ENCODE results near the gene SLC2A13.
"Not testable (repeated sequence)": the region's sequence is repeated elsewhere in the genome, so short reads cannot be mapped to it uniquely, and the experiment has no call there.

The SLC2A13 gene

DNA sequence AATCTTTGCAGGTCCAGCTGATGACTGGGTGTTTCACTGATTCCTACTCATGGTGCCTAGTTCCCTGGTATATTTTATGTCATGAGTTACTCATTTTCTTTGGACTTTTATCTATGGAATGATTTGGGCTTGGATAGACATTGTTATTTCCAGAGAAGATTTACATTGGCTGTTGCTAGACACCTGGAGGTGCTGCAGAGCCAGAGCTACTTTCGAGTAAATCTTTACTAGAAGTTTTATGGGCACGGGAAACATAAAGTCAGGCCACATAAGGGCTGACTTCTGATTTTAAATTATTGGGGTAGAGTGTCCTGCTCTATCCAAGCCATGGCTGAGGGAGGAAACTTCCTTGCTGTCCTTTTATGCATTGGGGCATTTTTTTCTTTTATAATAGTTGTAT is 310.4 kb downstream of the SLC2A13 start:
- Mint-ChIP-seq H3K27ac (ENCODE audit: low read depth) (no peak overlapping the region), H3K27me3 (no peaks in the 10 kb centered on the region), H3K36me3 (ENCODE audit: insufficient read depth) (no peaks in the 10 kb centered on the region), H3K4me3 (no peak overlapping the region), H3K4me1 (no peaks in the 10 kb centered on the region), H3K9me3 (no peaks in the 10 kb centered on the region)
- DNase-seq (ENCODE audit: low spot score in 2 of 2) = no peak
- ATAC-seq (replicated peaks; ENCODE audit: extremely low read depth, poor library complexity, severe bottlenecking) = no peak

DNA sequence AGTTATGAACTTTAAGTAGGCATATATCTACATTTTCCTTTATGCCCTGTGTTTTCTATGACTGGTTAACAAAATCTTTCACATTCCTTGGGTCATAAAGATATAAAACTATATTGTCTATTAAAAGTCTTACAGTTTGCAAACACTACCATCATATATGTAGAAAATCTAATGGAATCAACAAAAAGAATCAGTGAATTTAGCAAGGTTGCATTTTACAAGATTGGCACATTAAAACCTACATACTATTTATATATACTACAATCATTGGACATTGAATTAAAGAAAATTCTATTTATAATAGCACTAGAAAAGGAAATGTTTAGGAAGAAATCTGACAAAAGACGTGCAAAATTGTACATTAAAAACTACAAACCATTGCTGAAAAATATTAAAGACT is 312.9 kb downstream of the SLC2A13 start:
- H3K27me3 Mint-ChIP-seq = no peaks in the 10 kb centered on the region
- no peak overlapping the region for H3K4me3 Mint-ChIP-seq
- no peak overlapping the region for H3K27ac Mint-ChIP-seq (ENCODE audit: low read depth)
- no peaks in the 10 kb centered on the region for H3K4me1 Mint-ChIP-seq
- ATAC-seq (replicated peaks; ENCODE audit: extremely low read depth, poor library complexity, severe bottlenecking) = no peak
- H3K9me3 Mint-ChIP-seq = no peaks in the 10 kb centered on the region
- no peaks in the 10 kb centered on the region for H3K36me3 Mint-ChIP-seq (ENCODE audit: insufficient read depth)
- DNase-seq (ENCODE audit: low spot score in 2 of 2) = no peak

DNA sequence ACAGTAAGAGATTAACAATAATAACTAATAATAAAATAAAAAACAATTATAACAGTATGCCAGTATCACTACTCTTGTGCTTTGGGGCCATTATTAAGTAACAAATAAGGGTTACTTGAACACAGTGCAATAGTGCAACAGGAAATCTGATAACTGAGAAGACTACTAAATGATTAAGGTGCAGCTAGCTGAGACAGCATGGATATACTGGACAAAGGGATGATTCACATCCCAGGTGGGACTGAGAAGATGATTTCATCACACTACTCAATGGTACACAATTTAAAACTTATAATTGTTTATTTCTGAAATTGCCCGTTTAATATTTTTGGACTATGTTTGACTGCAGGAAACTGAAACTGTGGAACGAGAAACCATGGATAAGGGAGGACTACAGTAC is 317.6 kb downstream of the SLC2A13 start:
- Mint-ChIP-seq H3K4me3 (no peak overlapping the region), H3K27ac (ENCODE audit: low read depth) (no peak overlapping the region), H3K4me1 (no peaks in the 10 kb centered on the region), H3K27me3 (no peaks in the 10 kb centered on the region), H3K9me3 (no peaks in the 10 kb centered on the region), H3K36me3 (ENCODE audit: insufficient read depth) (no peaks in the 10 kb centered on the region)
- ATAC-seq (replicated peaks; ENCODE audit: extremely low read depth, poor library complexity, severe bottlenecking) (no peak), DNase-seq (ENCODE audit: low spot score in 2 of 2) (no peak)

DNA sequence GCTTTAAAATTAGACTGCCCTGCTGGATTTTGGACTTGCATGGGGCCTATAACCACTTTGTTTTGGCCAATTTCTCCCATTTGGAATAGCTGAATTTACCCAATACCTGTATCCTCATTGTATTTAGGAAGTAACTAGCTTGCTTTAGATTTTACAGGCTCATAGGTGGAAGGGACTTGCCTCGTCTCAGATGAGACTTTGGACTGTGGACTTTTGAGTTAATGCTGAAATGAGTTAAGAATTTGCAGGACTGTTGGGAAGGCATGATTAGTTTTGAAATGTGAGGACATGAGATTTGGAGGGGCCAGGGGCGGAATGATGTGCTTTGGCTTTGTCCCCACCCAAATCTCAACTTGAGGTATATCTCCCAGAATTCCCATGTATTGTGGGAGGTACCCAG is 320.1 kb downstream of the SLC2A13 start:
- DNase-seq (ENCODE audit: low spot score in 2 of 2); H3K27ac Mint-ChIP-seq (ENCODE audit: low read depth); H3K9me3 Mint-ChIP-seq; H3K4me1 Mint-ChIP-seq; ATAC-seq (replicated peaks; ENCODE audit: extremely low read depth, poor library complexity, severe bottlenecking); H3K27me3 Mint-ChIP-seq; H3K36me3 Mint-ChIP-seq (ENCODE audit: insufficient read depth); H3K4me3 Mint-ChIP-seq: not testable (repeated sequence)

DNA sequence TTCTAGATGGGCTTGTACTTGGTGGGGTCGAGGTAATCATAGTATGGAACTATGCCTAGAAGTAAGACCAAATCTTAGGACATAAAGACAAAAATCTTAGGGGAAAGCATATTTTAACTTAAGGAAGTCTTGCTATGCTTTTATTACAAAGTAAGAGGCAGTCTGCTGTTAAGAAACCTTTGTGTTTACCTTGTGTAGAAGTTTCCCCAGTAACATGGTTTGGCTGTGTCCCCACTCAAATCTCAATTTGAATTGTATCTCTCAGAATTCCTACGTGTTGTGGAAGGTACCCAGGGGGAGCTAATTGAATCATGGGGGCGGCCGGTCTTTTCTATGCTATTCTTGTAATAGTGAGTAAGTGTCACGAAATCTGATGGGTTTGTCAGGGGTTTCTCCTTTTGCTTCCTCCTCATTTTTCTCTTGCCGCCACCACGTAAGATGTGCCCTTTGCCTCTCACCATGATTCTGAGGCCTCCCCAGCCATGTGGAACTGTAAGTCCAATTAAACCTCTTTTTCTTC is 323.8 kb downstream of the SLC2A13 start:
- DNase-seq (ENCODE audit: low spot score in 2 of 2) (no peak), ATAC-seq (replicated peaks; ENCODE audit: extremely low read depth, poor library complexity, severe bottlenecking) (no peak)
- Mint-ChIP-seq H3K4me3 (no peak overlapping the region), H3K36me3 (ENCODE audit: insufficient read depth) (no peaks in the 10 kb centered on the region), H3K4me1 (no peaks in the 10 kb centered on the region), H3K9me3 (no peaks in the 10 kb centered on the region), H3K27ac (ENCODE audit: low read depth) (no peak overlapping the region), H3K27me3 (no peaks in the 10 kb centered on the region)

DNA sequence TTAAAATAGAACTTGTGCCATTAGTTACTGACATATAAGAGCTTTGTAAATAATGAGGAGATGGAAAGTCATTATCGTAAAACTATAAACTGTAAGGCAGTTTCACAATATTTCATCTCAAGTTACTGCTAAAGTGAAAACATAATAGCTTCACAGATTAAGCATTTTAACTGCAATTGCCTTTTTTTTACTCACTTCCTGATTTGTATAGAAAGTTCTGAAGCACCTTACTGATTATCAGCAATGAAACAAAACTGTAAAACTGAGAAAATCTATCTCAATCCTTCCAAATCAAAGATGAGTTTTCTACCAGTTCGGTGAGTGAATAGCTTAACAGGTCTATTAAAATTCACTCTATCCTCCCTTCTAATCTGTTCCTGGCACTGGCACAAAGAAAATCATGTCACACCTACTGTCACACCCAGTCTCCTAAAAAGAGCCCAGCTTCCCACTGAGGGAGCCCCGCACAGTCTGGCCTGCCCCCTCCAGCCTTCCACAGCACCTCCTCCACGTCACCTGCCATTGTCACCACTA is 324.9 kb downstream of the SLC2A13 start:
- no peak for ATAC-seq (replicated peaks; ENCODE audit: extremely low read depth, poor library complexity, severe bottlenecking)
- Mint-ChIP-seq H3K4me3 (no peak overlapping the region), H3K4me1 (no peaks in the 10 kb centered on the region), H3K36me3 (ENCODE audit: insufficient read depth) (no peaks in the 10 kb centered on the region), H3K27me3 (no peaks in the 10 kb centered on the region), H3K27ac (ENCODE audit: low read depth) (no peak overlapping the region), H3K9me3 (no peaks in the 10 kb centered on the region)
- DNase-seq (ENCODE audit: low spot score in 2 of 2) = no peak

DNA sequence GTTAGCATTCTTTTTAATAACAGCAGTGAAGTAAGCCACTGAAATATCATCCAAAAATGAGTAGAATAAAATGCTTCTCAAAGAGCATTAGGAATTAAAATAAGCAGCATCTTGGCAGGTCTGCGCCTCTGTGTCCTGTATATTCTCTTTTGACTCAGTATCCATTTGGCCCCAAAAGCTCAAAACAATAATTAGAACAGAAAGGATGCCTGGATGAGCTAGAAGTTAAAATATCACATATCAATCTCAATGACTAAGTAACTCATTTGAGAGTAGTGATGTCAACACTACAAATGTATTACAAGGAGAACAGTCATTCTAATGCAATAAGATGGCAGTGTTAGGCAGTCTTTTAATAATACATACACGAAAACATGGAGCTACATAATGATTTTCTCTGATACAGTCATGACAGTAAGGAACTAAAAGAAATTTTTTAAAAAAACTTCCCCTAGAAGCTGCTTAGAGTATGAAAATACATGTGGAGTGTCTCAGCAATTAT is 325.4 kb downstream of the SLC2A13 start:
- ATAC-seq (replicated peaks; ENCODE audit: extremely low read depth, poor library complexity, severe bottlenecking) = no peak
- H3K9me3 Mint-ChIP-seq = no peaks in the 10 kb centered on the region

DNA sequence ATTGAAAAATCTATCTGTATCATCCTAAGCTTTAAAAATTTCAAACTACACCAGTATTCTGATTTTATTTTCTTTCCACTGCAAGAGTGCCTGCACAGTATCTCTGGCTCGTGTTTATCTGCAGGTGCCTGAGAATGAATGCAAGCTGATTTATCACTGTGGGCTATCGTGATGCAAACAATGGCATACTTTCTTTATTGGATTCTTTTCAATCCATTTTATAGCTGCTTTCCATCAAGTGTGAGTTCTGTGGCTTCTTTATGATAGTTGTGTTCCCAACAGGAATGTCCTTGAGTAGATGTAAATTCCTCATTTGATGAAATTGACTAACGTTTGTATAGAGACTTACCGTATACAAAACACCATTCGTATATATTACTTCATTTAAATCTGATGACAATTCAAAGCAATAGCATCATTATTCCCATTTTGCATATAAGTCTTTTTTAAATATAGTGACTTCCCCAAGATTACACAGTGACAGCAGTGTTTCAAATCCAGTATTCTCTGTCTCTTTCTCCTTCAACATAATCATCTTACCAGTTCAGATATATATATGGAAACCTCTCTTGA is 326.0 kb downstream of the SLC2A13 start:
- ATAC-seq (replicated peaks; ENCODE audit: extremely low read depth, poor library complexity, severe bottlenecking) = no peak
- no peaks in the 10 kb centered on the region for H3K27me3 Mint-ChIP-seq
- H3K9me3 Mint-ChIP-seq = no peaks in the 10 kb centered on the region
- DNase-seq (ENCODE audit: low spot score in 2 of 2) = no peak
- H3K27ac Mint-ChIP-seq (ENCODE audit: low read depth) = no peak overlapping the region
- H3K36me3 Mint-ChIP-seq (ENCODE audit: insufficient read depth) = no peaks in the 10 kb centered on the region
- H3K4me1 Mint-ChIP-seq = no peaks in the 10 kb centered on the region
- no peak overlapping the region for H3K4me3 Mint-ChIP-seq

More for the DNA sequence above, 325.4 kb downstream of the SLC2A13 start:
- H3K4me3 Mint-ChIP-seq = no peak overlapping the region
- H3K4me1 Mint-ChIP-seq = no peaks in the 10 kb centered on the region
- no peaks in the 10 kb centered on the region for H3K27me3 Mint-ChIP-seq
- no peak for DNase-seq (ENCODE audit: low spot score in 2 of 2)
- no peak overlapping the region for H3K27ac Mint-ChIP-seq (ENCODE audit: low read depth)
- no peaks in the 10 kb centered on the region for H3K36me3 Mint-ChIP-seq (ENCODE audit: insufficient read depth)

DNA sequence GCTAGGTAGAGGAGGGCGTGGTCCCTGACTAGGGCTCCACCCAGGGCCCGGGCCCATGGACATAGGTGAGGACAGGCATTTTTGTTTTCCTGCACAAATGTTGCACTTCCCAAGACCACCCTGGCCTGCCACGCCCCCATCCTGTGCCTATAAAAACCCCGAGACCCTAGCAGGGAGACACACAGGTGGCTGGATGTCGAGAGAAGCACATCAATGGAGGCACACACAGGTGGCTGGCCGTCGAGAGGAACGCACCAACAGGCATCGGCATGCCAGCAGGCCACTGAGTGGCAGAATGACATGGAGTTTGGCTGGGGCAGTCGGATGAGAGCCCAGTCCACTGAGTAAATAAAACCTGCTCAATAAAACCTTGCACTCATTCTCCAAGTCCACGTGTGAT is 328.4 kb downstream of the SLC2A13 start:
- no peaks in the 10 kb centered on the region for H3K9me3 Mint-ChIP-seq

DNA sequence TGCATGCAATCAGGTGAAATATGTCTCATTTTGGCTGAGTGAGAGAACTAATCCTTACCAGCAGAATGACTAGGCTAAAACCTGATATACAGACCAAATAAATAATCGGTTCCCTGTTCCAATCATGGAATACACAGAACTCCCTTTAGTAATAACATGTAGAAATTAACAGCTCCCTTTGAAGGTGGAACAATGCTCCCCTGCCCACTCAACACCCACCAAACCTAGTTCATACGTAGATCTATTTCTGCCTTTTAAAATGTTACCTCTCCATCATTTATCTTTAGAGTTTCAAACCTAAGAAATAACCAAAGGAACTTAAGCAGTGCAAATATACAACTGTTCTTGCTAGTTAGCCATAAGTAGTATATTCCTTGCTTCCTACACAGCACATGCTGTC is 332.6 kb downstream of the SLC2A13 start:
- H3K4me3 Mint-ChIP-seq = no peak overlapping the region
- no peak for ATAC-seq (replicated peaks; ENCODE audit: extremely low read depth, poor library complexity, severe bottlenecking)
- no peaks in the 10 kb centered on the region for H3K4me1 Mint-ChIP-seq
- H3K36me3 Mint-ChIP-seq (ENCODE audit: insufficient read depth) = no peaks in the 10 kb centered on the region
- no peak overlapping the region for H3K27ac Mint-ChIP-seq (ENCODE audit: low read depth)
- no peak for DNase-seq (ENCODE audit: low spot score in 2 of 2)
- no peaks in the 10 kb centered on the region for H3K9me3 Mint-ChIP-seq
- no peaks in the 10 kb centered on the region for H3K27me3 Mint-ChIP-seq

More for the DNA sequence above, 328.4 kb downstream of the SLC2A13 start:
- Mint-ChIP-seq H3K4me1 (no peaks in the 10 kb centered on the region), H3K27me3 (no peaks in the 10 kb centered on the region), H3K27ac (ENCODE audit: low read depth) (peak overlapping the region; percentile 56), H3K36me3 (ENCODE audit: insufficient read depth) (no peaks in the 10 kb centered on the region), H3K4me3 (no peak overlapping the region)
- DNase-seq (ENCODE audit: low spot score in 2 of 2) = no peak
- no peak for ATAC-seq (replicated peaks; ENCODE audit: extremely low read depth, poor library complexity, severe bottlenecking)

DNA sequence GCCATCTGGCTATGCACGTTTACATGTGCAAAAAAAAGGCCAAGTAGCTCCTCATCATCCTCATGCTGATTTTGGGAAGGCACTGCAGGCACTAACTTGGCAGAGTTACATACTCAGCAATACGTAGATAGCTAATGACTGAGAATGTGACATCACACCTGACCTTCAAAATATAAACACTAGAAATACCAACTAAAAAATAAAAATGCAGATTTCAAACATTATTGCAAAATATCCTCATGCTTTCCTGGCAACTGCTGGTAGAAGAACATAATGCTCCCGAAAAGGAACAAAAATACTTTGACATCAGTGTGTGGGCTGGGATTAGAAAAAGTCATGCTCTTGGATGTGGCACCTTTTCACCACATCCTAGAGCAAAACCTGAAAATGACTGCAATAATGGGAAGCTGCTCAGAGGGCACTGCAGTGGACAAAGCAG is 333.0 kb downstream of the SLC2A13 start:
- DNase-seq (ENCODE audit: low spot score in 2 of 2) (no peak), ATAC-seq (replicated peaks; ENCODE audit: extremely low read depth, poor library complexity, severe bottlenecking) (no peak)
- Mint-ChIP-seq H3K27me3 (no peaks in the 10 kb centered on the region), H3K36me3 (ENCODE audit: insufficient read depth) (no peaks in the 10 kb centered on the region), H3K9me3 (no peaks in the 10 kb centered on the region), H3K4me1 (no peaks in the 10 kb centered on the region), H3K4me3 (no peak overlapping the region), H3K27ac (ENCODE audit: low read depth) (no peak overlapping the region)

DNA sequence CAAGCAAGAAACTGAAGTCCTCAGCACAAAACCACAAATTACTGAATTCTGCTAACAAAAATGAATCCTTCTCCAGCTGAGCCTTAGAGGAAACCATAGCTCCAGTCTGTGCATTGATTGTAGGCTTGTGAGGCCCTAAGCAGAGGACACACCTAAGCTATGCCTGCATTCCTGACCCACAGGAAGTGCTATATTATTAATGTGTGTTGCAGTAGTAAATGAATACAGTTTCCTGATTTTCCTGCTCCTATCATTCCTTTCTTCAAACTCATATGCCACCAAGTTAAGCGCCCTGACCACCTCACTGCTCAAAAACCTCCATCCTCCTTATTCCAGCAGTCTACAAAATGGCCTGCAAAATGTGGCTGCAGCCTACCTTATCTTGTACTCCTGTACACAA is 334.4 kb downstream of the SLC2A13 start:
- DNase-seq (ENCODE audit: low spot score in 2 of 2) = no peak
- H3K4me3 Mint-ChIP-seq = no peak overlapping the region
- H3K4me1 Mint-ChIP-seq = no peaks in the 10 kb centered on the region
- no peaks in the 10 kb centered on the region for H3K9me3 Mint-ChIP-seq
- H3K36me3 Mint-ChIP-seq (ENCODE audit: insufficient read depth) = no peaks in the 10 kb centered on the region
- no peak for ATAC-seq (replicated peaks; ENCODE audit: extremely low read depth, poor library complexity, severe bottlenecking)
- H3K27me3 Mint-ChIP-seq = no peaks in the 10 kb centered on the region
- H3K27ac Mint-ChIP-seq (ENCODE audit: low read depth) = no peak overlapping the region

DNA sequence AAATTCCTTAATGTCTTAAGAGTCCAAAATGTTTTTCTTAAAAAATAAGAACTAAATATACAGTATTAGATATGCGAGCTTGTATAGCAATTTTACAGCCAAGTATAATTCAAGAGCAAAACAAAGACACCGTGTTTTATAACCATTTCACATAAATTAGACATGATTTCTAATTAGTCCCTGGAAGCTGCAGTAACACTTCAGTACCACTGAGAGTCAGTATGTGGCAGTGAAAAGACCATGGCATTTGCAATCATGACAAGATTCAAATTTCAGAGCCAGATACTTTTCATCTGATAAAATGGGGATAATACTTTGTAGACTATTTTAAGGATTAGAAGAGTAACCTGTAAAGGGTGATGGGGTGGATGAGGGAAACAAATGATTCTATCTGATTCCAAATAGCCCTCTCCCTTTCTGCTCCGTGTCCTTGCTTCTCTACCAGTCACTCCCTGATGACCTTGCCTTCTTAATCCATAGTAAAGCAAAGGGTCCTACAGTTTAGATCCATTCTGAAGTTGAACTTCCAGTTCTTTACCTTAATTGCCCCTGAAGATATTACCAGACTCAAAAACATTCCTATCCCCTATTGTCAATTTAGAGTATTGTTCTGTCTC is 340.8 kb downstream of the SLC2A13 start:
- Mint-ChIP-seq H3K4me1 (no peaks in the 10 kb centered on the region), H3K36me3 (ENCODE audit: insufficient read depth) (no peaks in the 10 kb centered on the region), H3K27ac (ENCODE audit: low read depth) (no peak overlapping the region), H3K4me3 (no peak overlapping the region), H3K9me3 (no peaks in the 10 kb centered on the region), H3K27me3 (no peaks in the 10 kb centered on the region)
- ATAC-seq (replicated peaks; ENCODE audit: extremely low read depth, poor library complexity, severe bottlenecking) = no peak
- no peak for DNase-seq (ENCODE audit: low spot score in 2 of 2)

Data from central memory CD8-positive, alpha-beta T cell (primary cell).